ENCODE data around the gene SPATA17.

DNA sequence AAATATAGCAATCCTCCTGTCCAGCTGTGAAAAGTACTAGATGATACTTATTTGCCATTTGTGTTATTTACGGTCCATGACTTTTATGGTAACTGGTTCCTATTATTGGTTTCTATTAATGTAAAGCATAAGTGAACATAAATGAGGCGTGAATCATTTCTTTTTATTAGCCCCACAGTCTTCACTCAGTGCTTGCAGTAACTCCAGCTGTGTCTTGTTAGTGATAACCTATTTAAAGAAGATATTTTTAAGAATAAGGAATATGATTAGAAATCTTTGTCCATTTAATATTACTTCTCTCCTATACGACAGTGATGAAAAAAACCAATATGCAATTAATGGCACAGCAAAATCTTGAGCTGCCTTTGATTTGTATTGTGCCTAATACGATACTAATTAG, 149.9 kb downstream of the SPATA17 start:
- TF ChIP-seq CTCF (conservative IDR thresholded peaks at IDR 0.05; ENCODE audit: low read depth in 2 of 2) (no peak), ZNF331 (CRISPR knock-in tag; IDR thresholded peaks at IDR 0.05; ENCODE audit: low read depth) (no peak), ZNF114 (CRISPR knock-in tag; IDR thresholded peaks at IDR 0.05) (no peak), EZH2phosphoT487 (IDR thresholded peaks at IDR 0.05; ENCODE audit: unreplicated experiment) (no peak), POLR2AphosphoS5 (IDR thresholded peaks at IDR 0.05; ENCODE audit: low read depth) (no peak), EZH2 (IDR thresholded peaks at IDR 0.05; ENCODE audit: low read depth, unreplicated experiment) (no peak)
- TF ChIP-seq, protein P1, sequence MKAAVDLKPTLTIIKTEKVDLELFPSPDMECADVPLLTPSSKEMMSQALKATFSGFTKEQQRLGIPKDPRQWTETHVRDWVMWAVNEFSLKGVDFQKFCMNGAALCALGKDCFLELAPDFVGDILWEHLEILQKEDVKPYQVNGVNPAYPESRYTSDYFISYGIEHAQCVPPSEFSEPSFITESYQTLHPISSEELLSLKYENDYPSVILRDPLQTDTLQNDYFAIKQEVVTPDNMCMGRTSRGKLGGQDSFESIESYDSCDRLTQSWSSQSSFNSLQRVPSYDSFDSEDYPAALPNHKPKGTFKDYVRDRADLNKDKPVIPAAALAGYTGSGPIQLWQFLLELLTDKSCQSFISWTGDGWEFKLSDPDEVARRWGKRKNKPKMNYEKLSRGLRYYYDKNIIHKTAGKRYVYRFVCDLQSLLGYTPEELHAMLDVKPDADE (IDR thresholded peaks at IDR 0.05): no peak
